Stimulated activated CD8-positive, alpha-beta memory T cell treated with anti-CD3 and anti-CD28 coated beads, Interleukin-12 subunit alpha, Interleukin-12 subunit beta, amount 100 ng/mL, for 1 hour (primary cell): Measurements from ENCODE around the gene EMILIN1.
A peak's percentile ranks its signal among the peaks of the same experiment; 100 is the strongest.

Experiments used
- DNase-seq: peaks from one replicate; pipeline ENCODE4 v3.0.0-alpha.2; 2020; ENCODE audit warnings: low read depth

Gene EMILIN1

DNA sequence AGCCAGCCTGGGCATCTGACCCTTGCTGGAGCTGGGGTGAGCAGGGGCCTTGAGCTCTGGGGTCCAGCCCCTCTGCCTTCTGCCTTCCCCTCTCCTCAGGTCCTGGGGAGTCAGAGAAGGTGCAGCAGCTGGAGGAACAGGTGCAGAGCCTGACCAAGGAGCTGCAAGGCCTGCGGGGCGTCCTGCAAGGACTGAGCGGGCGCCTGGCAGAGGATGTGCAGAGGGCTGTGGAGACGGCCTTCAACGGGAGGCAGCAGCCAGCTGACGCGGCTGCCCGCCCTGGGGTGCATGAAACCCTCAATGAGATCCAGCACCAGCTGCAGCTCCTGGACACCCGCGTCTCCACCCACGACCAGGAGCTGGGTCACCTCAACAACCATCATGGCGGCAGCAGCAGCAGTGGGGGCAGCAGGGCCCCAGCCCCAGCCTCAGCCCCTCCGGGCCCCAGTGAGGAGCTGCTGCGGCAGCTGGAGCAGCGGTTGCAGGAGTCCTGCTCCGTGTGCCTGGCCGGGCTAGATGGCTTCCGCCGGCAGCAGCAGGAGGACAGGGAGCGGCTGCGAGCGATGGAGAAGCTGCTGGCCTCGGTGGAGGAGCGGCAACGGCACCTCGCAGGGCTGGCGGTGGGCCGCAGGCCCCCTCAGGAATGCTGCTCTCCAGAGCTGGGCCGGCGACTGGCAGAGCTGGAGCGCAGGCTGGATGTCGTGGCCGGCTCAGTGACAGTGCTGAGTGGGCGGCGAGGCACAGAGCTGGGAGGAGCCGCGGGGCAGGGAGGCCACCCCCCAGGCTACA is 3.8 kb downstream of the EMILIN1 start:
- DNase-seq: no peak

DNA sequence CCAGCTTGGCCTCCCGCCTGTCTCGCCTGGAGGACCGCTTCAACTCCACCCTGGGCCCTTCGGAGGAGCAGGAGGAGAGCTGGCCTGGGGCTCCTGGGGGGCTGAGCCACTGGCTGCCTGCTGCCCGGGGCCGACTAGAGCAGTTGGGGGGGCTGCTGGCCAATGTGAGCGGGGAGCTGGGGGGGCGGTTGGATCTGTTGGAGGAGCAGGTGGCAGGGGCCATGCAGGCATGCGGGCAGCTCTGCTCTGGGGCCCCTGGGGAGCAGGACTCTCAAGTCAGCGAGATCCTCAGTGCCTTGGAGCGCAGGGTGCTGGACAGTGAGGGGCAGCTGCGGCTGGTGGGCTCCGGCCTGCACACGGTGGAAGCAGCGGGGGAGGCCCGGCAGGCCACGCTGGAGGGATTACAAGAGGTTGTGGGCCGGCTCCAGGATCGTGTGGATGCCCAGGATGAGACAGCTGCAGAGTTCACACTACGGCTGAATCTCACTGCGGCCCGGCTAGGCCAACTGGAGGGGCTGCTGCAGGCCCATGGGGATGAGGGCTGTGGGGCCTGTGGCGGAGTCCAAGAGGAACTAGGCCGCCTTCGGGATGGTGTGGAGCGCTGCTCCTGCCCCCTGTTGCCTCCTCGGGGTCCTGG is 4.5 kb downstream of the EMILIN1 start:
- DNase-seq: no peak

DNA sequence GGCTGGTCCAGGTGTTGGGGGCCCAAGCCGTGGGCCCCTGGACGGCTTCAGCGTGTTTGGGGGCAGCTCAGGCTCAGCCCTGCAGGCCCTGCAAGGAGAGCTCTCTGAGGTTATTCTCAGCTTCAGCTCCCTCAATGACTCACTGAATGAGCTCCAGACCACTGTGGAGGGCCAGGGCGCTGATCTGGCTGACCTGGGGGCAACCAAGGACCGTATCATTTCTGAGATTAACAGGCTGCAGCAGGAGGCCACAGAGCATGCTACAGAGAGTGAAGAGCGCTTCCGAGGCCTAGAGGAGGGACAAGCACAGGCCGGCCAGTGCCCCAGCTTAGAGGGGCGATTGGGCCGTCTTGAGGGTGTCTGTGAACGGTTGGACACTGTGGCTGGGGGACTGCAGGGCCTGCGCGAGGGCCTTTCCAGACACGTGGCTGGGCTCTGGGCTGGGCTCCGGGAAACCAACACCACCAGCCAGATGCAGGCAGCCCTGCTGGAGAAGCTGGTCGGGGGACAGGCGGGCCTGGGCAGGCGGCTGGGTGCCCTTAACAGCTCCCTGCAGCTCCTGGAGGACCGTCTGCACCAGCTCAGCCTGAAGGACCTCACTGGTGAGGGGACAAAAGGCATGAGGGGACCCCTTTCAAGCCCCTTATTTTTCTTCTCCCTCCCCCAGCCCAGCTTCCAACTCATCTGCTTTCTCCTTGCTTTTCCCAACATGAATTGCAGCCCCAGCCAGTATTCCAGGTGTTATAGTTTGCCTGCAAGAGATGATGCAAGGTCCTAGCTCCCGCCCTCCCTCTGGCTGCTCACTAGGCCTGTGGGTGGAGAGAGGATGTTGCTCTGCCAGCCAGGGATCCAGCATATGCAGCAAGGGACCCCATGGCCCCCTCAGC is 5.2 kb downstream of the EMILIN1 start:
- no peak for DNase-seq

DNA sequence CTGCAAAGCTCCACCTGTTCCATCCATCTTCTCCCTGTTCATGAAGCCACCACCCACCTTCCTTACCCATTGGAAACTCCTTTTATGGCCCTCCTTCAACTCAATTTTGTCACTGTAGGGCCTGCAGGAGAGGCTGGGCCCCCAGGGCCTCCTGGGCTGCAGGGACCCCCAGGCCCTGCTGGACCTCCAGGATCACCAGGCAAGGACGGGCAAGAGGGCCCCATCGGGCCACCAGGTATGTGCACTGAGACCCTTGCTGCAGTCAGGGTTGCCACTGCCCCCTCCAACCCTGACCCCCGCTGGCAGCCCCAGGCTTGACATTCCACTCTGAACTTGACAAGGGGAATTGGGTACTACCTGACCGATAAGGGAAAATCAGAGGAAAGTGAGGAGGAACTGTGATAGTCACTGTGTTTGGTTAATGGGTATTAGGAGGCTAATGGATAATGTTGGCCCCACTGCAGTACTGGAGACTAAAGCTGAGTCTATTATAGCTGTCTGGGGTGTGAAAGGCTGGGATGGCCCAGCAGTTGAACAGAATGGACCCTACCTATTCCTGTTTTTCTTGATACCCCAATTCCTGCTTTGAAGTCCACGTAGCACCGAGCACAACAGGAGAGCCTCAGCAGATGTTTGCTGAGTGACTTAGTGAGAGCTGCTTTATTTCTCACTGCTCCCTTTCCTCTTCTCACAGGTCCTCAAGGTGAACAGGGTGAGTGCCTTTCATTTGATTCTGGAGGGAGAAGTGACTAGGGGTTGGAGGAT is 6.1 kb downstream of the EMILIN1 start:
- DNase-seq: no peak

DNA sequence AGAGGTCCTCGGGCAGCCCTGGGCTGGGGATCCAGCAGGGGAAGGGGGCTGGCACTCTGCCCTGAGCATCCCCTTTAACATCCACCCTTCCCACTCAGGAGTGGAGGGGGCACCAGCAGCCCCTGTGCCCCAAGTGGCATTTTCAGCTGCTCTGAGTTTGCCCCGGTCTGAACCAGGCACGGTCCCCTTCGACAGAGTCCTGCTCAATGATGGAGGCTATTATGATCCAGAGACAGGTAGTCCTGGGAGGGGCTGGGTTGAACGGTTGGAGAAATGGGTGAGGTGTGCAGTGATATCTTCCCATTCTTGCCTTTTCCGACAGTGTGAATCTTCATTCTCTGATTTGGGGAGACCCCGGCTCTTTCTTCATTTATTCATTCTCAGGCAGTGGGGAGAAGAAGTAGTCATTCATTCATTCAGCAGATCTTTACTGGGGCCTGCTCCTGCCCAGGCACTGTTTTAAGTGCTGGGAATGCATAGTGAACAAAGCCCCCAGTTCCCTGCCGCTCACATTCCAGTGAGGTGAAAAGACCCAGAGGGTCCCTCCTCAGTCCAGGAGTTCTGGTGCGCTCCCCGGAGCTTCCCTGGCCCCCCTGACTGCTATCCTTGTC is 6.8 kb downstream of the EMILIN1 start:
- no peak for DNase-seq

DNA sequence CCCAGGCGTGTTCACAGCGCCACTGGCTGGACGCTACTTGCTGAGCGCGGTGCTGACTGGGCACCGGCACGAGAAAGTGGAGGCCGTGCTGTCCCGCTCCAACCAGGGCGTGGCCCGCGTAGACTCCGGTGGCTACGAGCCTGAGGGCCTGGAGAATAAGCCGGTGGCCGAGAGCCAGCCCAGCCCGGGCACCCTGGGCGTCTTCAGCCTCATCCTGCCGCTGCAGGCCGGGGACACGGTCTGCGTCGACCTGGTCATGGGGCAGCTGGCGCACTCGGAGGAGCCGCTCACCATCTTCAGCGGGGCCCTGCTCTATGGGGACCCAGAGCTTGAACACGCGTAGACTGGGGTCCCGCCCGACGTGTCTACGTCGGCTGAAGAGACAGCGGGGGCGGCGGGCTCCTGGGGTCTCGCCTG is 7.3 kb downstream of the EMILIN1 start:
- no peak for DNase-seq

DNA sequence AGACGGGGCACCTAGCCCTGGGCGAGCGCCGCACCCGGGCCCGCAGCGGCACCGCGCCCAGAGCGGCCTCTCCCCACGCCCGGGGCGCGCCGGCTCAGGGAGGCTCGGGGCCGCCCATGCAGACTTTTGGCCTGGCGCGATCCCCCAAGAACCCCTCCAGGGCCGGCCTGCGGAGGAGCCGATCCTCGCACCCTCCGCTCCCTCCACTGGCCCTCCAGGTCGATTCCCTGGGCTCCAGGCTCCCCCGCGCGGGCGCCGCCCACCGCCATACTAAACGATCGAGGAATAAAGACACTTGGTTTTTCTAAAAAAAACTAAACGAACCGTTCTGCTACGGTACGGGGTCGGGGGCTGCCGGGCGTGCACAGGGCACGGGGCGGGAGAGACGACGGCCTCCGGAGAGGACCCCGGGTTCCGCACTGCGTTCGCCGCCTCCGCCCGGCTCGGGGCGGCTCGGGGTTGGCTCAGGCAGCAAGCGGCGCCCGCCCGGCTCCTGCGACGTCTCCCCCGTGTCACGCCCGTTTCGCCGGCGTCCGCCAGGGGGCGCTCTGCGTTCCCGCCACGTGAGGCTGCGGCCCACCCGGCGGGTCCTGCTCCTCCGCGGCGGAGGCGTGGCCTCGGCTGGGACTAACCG is 7.8 kb downstream of the EMILIN1 start:
- peak; percentile 95 for DNase-seq

DNA sequence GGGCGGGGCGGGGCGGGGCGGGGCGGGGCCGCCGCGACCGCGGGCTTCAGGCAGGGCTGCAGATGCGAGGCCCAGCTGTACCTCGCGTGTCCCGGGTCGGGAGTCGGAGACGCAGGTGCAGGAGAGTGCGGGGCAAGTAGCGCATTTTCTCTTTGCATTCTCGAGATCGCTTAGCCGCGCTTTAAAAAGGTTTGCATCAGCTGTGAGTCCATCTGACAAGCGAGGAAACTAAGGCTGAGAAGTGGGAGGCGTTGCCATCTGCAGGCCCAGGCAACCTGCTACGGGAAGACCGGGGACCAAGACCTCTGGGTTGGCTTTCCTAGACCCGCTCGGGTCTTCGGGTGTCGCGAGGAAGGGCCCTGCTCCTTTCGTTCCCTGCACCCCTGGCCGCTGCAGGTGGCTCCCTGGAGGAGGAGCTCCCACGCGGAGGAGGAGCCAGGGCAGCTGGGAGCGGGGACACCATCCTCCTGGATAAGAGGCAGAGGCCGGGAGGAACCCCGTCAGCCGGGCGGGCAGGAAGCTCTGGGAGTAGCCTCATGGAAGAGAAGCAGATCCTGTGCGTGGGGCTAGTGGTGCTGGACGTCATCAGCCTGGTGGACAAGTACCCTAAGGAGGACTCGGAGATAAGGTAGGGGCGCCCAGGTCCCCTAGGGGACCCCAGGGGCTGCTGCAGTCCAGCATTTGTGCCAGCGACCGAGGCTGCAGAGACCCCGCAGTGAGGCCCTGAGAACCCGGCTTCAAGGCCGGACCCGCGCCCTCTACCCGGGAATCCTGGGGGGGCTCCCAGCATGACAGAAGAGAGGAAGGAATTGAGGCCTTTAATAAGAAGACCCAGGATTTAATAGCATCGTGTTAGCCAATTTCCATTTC is 8.5 kb downstream of the EMILIN1 start, which contains the start of gene KHK:
Gene KHK (plus strand): TSS at position 49 of the 870 bp plus-strand sequence. CDS start 488 bp downstream, at position 537.
- no peak for DNase-seq

DNA sequence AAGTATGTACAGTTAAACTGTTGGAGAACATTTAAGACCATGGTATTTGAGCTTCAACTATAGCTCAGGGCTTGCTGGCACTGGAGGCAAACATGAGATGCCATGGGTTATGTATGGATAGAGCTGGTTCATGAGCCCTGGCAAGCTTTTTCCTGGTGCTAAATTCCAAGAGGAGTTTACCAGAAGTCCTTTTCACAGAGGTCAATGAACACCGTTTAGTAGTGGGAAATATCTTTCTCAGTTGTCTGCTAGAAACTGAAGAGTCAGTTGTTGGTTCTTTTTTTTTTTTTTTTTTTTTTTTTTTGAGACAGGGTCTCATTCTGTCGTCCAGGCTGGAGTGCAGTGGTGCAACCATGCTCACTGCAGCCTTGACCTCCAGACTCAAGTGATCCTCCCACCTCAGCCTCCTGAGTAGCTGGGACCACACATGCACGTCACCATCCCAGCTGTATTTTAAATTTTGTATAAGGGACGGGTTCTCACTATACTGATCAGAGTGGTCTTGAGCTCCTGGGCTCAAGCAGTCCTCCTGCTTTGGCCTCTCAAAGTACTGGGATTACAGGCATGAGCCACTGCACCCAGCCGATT is 9.5 kb downstream of the EMILIN1 start:
- no peak for DNase-seq

DNA sequence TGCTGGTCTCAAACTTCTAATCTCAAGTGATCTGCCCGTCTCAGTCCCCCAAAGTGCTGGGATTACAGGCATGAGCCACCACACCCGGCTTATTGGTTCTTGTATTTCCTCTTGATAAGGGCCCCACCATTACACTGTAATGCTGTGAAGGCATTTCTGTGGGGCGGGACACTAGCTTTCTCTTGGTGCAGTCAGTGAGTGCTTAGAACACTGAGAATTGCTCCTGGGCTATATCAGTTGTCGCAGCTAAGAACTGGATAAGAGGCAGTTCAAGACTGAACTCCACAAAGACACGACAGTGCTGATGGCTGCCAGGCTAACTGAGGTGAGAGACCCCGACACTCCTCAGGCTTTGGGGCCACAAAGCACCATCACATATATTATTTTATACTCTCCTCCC is 10.2 kb downstream of the EMILIN1 start:
- DNase-seq: no peak

DNA sequence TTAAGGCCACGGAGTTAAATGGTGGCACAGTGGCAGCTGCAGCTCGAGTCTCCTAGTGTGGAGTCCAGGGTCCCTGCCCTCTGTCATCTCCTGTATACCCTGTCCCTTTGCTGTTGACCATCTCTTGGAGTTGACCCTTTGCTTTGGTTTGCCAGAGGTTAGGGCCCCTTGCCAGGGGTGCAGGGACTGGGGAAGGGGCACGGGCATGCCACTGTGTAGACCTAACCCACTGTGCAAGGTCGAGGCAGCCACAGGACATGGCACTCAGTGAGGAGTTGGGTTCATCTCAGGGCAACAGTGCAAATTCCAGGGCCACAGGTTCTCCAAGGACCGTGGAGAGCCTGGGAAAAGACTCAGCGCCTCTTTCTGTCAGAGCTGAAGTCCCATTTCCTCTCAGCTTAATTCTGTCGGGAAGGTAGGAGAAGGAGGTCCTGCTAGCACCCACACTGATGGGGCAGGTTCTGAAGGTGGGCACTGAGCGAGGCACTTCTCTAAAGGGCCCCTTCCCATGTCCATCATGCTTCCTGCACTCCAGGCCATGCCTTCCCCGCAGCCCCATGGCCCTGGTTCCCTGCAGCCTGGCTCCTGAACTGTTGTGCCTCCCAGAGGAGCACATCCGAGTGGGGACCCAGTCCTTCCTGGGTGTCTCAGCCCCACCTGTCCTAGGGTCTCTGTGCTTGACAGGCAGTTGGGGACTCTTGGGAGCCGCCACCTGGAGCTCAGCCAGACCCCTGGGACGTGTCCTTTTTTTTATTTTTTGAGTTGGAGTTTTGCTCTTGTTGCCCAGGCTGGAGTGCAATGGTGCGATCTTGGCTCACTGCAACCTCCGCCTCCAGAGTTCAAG is 10.9 kb downstream of the EMILIN1 start:
- DNase-seq: no peak

DNA sequence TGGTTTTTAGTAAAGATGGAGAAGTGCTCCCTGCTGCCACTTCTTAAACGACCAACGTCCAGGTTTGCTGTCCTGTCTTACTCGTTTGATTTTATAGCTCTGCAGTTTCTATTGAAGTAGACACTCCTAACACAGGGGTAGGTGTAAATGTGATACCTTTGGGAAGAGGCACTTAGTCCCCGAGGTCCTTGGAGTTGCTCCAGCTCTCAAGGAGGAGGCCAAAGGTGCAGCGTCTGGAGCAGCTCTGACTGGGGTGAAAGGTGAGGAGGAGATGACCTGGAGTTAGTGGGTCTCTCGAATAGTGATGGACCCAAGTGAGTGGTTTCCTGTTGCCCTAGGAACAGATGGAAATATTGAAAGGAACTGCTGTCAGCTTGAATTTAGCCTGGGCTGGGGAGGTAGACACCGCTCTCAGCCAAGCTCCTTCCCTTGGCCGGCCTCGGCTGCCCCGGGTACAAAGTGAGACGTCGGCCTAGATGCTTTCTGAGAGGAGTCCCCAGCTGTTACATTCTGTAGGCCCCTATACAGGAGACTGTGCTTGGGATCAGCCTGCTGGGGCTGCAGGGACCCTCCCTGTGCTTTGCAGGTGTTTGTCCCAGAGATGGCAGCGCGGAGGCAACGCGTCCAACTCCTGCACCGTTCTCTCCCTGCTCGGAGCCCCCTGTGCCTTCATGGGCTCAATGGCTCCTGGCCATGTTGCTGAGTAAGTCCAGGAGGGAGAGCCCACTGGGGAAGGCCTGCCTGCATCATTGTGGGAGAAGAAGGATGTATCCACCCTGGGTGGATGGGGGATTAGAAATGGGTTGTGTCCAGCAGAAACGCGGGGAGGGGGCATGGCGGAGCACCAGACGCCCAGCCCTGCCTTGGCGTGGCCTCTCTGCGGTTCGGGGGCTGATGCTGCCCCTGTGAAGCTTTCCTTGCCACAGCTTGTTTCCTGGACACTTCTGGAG is 13.6 kb downstream of the EMILIN1 start:
- DNase-seq: no peak

DNA sequence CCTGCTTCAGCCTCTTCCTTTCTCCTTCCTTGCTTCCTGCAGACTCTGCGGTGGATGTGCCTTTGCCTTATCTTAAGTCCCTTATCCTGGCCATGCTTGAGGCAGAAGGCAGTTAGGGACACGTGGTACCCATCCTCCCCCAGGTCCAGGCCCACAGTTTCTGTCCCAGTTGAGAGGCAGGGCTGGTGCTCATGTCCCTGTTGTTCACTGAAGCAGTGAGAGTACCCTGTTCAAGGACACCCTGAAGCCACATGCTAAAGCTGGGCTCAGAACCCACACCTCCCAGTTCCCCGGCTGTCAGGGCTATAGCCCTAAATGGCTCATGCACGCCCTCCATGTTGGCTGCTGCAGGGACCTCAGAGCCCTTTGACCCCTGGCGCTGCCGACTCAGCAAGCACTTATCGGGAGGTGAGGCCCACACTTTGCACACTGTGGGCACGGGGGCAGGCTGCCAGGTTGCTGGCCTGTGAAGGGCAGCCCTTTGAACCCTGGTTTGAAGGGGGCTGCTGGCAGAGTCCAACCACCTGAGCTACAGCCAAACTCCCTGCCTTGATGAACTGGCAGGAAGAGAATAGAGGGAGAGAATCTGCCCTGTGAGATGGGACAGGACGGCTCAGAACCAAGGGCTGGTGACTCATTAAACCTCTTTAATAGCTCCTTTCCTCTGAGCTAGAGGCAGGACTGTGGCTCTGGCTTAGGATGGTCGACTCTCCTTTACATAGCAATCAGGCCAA is 14.4 kb downstream of the EMILIN1 start:
- no peak for DNase-seq

DNA sequence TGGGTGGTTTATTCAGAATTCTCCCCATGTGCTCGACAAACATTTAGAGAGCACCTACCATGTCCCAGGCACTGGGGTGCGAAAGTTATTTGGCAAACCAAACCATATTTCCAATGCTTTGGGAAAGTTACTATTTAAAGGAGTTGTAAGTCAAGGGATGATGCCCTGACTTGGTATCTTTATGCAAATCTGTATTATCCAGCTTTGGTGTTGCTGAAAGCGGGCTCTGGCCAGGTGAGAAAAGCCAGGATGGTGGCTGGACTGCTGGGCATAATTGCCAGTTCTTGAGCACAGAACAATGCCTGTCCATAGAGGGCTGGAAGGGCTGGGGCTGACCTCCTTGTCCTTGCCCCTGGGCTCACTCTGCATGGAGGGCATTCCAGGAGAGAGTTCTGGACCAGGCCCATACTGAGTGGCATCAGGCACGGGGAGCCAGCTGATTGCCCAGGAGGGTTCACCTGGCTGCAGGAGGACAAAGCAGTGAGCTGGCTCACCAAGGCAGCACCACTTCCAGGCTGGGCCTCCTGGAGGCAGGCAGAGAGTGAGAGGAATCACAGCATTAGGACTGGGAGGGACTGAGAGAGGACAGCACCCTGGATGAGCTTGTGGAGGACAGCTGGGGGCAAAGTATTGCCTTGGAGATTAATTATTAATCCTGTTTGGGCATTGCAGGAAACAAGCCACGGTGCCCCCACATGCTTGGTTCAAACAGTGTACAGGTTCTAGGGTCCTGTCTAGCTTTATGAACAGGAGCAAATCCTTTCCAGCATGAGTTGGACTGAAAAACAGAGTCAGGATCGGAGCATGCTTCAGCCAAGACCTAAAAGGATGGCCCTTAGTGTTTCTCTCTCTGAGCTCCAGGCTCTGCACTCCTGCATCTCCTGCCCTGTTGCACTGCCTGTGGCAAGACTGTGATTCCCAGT is 15.3 kb downstream of the EMILIN1 start:
- DNase-seq: no peak

DNA sequence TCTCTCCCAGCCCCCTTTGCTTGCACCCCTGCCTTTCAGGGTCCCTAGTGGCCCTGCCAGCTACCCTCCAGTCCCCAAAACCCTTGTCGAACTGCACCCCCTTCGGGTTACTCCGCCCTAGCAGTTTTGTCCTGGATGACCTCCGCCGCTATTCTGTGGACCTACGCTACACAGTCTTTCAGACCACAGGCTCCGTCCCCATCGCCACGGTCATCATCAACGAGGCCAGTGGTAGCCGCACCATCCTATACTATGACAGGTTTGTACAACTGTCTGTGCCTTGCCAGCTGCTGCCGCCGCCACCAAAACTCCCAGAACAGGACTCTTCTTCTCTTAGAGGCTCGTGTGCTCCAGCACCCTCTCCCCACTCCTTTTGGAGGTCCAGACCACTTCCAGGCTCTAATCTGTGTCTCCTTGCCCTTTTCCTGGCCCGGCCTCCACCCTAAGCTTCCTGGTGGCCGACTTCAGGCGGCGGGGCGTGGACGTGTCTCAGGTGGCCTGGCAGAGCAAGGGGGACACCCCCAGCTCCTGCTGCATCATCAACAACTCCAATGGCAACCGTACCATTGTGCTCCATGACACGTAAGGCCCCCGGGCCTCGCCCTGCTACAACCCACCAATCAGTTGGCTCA is 16.1 kb downstream of the EMILIN1 start:
- DNase-seq: no peak
